Prostate gland (tissue), 2 donors: Measurements from ENCODE around the gene ASXL3.

Experiments used
- POLR2A ChIP-seq: fragments of 450-650 bp; IDR thresholded peaks from one replicate; pipeline ENCODE4 v1.6.1; 2016; ENCODE audit warnings: antibody characterized with exemption, mild to moderate bottlenecking
- POLR2AphosphoS5 ChIP-seq: sonication (generic); formaldehyde crosslinking; IDR thresholded peaks from one replicate; pipeline ENCODE4 v1.6.1; 2017; ENCODE audit warnings: antibody characterized with exemption
- TF ChIP-seq, protein P1 (sequence below), 4 experiments: fragments of 200-600 bp in 2 of 4; fragments of 450-650 bp in 2 of 4; sonication (generic) in 2 of 4; IDR thresholded peaks; 1 replicate in 3 of 4; 2 replicates in 1 of 4; pipeline ENCODE4 v1.5.1; 2016 to 2019; ENCODE audit warnings: antibody characterized with exemption in 4 of 4, mild to moderate bottlenecking in 2 of 4, moderate library complexity in 2 of 4

DNA sequence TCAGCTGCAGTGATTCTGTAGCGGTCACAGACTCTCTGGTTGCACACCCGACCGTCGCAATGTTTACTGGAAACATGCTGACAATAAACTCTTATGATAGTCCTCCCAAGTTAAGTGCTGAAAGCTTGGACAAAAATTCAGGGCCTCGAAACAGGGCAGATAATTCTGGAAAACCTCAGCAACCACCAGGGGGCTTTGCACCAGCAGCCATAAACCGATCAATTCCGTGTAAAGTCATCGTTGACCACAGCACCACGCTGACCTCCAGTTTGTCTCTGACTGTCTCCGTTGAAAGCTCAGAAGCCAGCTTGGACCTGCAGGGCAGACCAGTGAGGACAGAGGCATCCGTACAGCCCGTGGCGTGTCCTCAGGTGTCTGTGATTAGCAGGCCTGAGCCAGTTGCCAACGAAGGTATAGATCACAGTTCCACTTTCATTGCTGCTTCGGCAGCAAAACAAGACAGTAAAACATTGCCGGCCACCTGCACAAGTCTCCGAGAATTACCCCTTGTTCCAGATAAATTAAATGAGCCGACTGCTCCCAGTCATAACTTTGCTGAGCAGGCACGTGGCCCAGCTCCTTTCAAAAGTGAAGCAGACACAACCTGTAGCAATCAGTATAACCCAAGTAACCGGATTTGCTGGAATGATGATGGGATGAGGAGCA, 166.1 kb downstream of the ASXL3 start:
- TF ChIP-seq, protein P1, sequence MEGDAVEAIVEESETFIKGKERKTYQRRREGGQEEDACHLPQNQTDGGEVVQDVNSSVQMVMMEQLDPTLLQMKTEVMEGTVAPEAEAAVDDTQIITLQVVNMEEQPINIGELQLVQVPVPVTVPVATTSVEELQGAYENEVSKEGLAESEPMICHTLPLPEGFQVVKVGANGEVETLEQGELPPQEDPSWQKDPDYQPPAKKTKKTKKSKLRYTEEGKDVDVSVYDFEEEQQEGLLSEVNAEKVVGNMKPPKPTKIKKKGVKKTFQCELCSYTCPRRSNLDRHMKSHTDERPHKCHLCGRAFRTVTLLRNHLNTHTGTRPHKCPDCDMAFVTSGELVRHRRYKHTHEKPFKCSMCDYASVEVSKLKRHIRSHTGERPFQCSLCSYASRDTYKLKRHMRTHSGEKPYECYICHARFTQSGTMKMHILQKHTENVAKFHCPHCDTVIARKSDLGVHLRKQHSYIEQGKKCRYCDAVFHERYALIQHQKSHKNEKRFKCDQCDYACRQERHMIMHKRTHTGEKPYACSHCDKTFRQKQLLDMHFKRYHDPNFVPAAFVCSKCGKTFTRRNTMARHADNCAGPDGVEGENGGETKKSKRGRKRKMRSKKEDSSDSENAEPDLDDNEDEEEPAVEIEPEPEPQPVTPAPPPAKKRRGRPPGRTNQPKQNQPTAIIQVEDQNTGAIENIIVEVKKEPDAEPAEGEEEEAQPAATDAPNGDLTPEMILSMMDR (IDR thresholded peaks at IDR 0.05) = no peak
- TF ChIP-seq POLR2AphosphoS5 (no peak), POLR2A (no peak)
